ENCODE results near the gene TCHH. TPM values are rescaled to one million over a fixed set of nuclear protein-coding genes. Genes with fewer than 3 reads are reported as not detected.

Gene TCHH
- total and polyA plus RNA-seq, 10 of the 15 experiments (the other 5 are each of a cell fraction or from before 2014, with no cell fraction given) = not detected

DNA sequence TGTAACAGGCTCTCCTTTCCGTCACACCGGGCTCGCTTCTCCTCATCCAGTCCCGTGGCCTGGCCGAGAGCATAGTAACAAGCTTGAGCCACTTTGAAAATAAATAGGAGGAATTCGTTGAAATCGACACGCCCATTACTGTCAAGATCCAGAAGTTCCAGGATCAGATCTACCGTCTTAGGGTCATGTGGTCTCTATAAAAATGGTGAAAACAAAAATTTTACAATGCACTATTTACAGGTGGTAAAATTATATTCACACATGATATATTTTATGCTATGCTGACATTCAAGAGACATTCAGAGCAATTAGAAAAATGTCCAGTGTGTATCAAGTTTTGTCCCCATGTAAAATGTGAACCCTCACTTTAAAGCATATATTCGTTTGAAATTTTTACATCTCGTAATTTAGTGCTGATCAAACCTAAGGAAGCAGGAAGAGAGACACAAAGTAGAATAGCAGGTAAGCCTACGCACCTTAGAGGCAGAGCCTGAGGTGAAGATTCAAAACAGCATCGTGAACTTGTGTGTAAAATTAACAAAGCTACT, 2.3 kb downstream of the TCHH start:
- H3K9me3 ChIP-seq (replicated peaks; ENCODE audit: control insufficient read depth, insufficient read depth, low read length) = no peaks in the 10 kb centered on the region; the same call in 2 of the 3 replicates
- H3K4me2 ChIP-seq (ENCODE audit: control insufficient read depth, insufficient read depth) = peak overlapping the region; percentile 84
- ChIA-PET RAD21 (ENCODE audit: unreplicated experiment) (no interaction called here), SMC1A (ENCODE audit: uncharacterized antibody, unreplicated experiment) (no interaction called here), POLR2A (no interaction called here), CTCF (no interaction called here)
- H3K9ac ChIP-seq (ENCODE audit: control insufficient read depth, insufficient read depth, low read length) = no peak overlapping the region
- DNase-seq (ENCODE audit: low read depth, low spot score) (no peak), FAIRE-seq (no peak), ATAC-seq (no peak)
- H3K79me2 ChIP-seq (ENCODE audit: control insufficient read depth, insufficient read depth, low read length) = no peaks in the 10 kb centered on the region
- TF ChIP-seq, protein P1, sequence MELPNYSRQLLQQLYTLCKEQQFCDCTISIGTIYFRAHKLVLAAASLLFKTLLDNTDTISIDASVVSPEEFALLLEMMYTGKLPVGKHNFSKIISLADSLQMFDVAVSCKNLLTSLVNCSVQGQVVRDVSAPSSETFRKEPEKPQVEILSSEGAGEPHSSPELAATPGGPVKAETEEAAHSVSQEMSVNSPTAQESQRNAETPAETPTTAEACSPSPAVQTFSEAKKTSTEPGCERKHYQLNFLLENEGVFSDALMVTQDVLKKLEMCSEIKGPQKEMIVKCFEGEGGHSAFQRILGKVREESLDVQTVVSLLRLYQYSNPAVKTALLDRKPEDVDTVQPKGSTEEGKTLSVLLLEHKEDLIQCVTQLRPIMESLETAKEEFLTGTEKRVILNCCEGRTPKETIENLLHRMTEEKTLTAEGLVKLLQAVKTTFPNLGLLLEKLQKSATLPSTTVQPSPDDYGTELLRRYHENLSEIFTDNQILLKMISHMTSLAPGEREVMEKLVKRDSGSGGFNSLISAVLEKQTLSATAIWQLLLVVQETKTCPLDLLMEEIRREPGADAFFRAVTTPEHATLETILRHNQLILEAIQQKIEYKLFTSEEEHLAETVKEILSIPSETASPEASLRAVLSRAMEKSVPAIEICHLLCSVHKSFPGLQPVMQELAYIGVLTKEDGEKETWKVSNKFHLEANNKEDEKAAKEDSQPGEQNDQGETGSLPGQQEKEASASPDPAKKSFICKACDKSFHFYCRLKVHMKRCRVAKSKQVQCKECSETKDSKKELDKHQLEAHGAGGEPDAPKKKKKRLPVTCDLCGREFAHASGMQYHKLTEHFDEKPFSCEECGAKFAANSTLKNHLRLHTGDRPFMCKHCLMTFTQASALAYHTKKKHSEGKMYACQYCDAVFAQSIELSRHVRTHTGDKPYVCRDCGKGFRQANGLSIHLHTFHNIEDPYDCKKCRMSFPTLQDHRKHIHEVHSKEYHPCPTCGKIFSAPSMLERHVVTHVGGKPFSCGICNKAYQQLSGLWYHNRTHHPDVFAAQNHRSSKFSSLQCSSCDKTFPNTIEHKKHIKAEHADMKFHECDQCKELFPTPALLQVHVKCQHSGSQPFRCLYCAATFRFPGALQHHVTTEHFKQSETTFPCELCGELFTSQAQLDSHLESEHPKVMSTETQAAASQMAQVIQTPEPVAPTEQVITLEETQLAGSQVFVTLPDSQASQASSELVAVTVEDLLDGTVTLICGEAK (IDR thresholded peaks at IDR 0.05; ENCODE audit: borderline replicate concordance) = no peak
- TF ChIP-seq FOXM1 (IDR thresholded peaks at IDR 0.05; ENCODE audit: low read depth, low read length) (no peak), RAD51 (IDR thresholded peaks at IDR 0.05) (no peak)
- peaks cover 19 to 47% of the 10 kb centered on the region in 2 experiments for H3K27me3 ChIP-seq (replicated peaks in 1 of 2; ENCODE audit: control insufficient read depth in 2 of 2, insufficient read depth in 2 of 2, low read length in 1 of 2)
- H3K27ac ChIP-seq (ENCODE audit: control insufficient read depth, insufficient read depth) = no peak overlapping the region
- in situ Hi-C loops (cut with MboI) = no loop called here
- H4K20me1 ChIP-seq (ENCODE audit: control insufficient read depth, insufficient read depth) = no peaks in the 10 kb centered on the region; the same call in 1 of the 2 replicates
- H3K4me3 ChIP-seq = no peak overlapping the region
- intact Hi-C loops (cut with micrococcal nuclease; ENCODE audit: unreplicated experiment) = no loop called here
- WGBS (ENCODE audit: insufficient coverage, insufficient replicate concordance, low lambda C conversion rate, missing lambda C conversion rate) = 41% methylated on average over 13 of the region's 13 CpGs
- no peaks in the 10 kb centered on the region for H3K36me3 ChIP-seq (ENCODE audit: control insufficient read depth in 2 of 2, insufficient read depth in 2 of 2, low read length in 1 of 2)
- no TSS peak for BruUV-seq (replicated peaks)
- H3K4me1 ChIP-seq (ENCODE audit: control insufficient read depth, insufficient read depth, low read length) = peaks cover 5% of the 10 kb centered on the region
- H2AFZ ChIP-seq (ENCODE audit: control insufficient read depth, low read depth, low read length) = no peak overlapping the region
